Measurements from ENCODE around the gene CSF3R. TPM values are rescaled to one million over a fixed set of nuclear protein-coding genes. Genes with fewer than 3 reads are reported as not detected.
A peak's percentile ranks its signal among the peaks of the same experiment; 100 is the strongest.

The CSF3R gene
- total RNA-seq (100 to 1,000 TPM in 1 of 2 donors, 10 to 100 TPM in 1; 63.8 to 334 TPM), polyA plus RNA-seq (ENCODE audit: insufficient read length in 6 of 6) (10 to 100 TPM in 3 of 6 donors, 1 to 10 TPM in 3; 5.7 to 11.3 (median 9.9) TPM)
- long read RNA-seq, donor 1, partial matches to known transcripts = 0 of 2 reads
- long read RNA-seq, donor 1, other reads (novel, unspliced or antisense) = 0 of 2 reads
- long read RNA-seq, donor 2, partial matches to known transcripts = 0 of 1 reads
- long read RNA-seq, donor 2, other reads (novel, unspliced or antisense) = 0 of 1 reads
- long read RNA-seq, donor 3, partial matches to known transcripts = 0 of 1 reads
- long read RNA-seq, donor 3, other reads (novel, unspliced or antisense) = 0 of 1 reads
- long read RNA-seq, donor 4, partial matches to known transcripts = 4 of 12 reads
- long read RNA-seq, donor 4, other reads (novel, unspliced or antisense) = 3 of 12 reads
- long read RNA-seq, donor 5, partial matches to known transcripts = 0 of 6 reads
- long read RNA-seq, donor 5, other reads (novel, unspliced or antisense) = 0 of 6 reads
- long read RNA-seq, donor 6 = 0 reads
- long read RNA-seq, donor 7 = 0 reads
- long read RNA-seq, donor 8 = 0 reads
- long read RNA-seq, donor 9 = 0 reads
- long read RNA-seq, donor 10, transcript CSF3R-214 (4 exons, 928 nt) = major isoform, 33 of 82 reads
- long read RNA-seq, donor 10, transcript CSF3R-205 (17 exons, 3,373 nt) = minor isoform, 12 of 82 reads
- long read RNA-seq, donor 10, partial matches to known transcripts = 14 of 82 reads
- long read RNA-seq, donor 10, other reads (novel, unspliced or antisense) = 20 of 82 reads
- long read RNA-seq, donor 11, partial matches to known transcripts = 6 of 10 reads
- long read RNA-seq, donor 11, other reads (novel, unspliced or antisense) = 0 of 10 reads
- long read RNA-seq, donor 12, partial matches to known transcripts = 0 of 2 reads
- long read RNA-seq, donor 12, other reads (novel, unspliced or antisense) = 0 of 2 reads

DNA sequence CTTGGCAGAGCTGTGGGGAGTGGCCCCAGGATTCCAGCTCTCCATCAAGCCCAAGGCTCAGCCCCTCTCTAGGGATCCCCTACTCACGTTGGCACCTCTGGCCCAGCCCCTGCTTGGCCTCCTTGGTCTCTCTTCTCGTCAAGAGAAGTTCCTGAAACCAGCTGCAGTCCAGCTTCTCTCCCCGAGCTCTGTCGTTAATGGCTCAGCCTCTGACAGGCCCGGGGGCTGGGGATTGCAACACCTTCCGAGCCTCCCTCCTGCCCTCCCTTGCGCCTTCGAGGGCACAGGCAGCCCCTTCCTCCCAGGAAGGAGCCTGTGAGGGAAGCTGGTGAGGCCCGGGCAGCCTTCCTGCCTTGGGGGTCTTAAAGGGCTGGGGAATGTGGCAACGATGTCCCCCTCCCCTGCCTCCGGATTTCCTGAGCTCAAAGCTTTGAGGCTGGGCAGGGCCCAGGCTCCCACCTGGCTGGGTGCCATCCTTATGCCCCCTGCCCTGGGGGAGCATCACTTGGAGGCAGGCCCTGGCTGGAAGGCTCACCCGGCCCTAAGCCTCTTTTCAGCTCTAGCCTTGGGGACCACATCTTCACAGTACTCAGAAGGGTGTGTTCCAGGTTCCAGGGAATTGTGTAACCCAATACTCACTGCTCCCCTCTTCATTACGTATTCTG, at the start of gene CSF3R:
Gene CSF3R (minus strand): TSS at position 190 of the 665 bp plus-strand sequence. CDS start 3,417 bp downstream, outside the sequence.
- TF ChIP-seq, protein P1, sequence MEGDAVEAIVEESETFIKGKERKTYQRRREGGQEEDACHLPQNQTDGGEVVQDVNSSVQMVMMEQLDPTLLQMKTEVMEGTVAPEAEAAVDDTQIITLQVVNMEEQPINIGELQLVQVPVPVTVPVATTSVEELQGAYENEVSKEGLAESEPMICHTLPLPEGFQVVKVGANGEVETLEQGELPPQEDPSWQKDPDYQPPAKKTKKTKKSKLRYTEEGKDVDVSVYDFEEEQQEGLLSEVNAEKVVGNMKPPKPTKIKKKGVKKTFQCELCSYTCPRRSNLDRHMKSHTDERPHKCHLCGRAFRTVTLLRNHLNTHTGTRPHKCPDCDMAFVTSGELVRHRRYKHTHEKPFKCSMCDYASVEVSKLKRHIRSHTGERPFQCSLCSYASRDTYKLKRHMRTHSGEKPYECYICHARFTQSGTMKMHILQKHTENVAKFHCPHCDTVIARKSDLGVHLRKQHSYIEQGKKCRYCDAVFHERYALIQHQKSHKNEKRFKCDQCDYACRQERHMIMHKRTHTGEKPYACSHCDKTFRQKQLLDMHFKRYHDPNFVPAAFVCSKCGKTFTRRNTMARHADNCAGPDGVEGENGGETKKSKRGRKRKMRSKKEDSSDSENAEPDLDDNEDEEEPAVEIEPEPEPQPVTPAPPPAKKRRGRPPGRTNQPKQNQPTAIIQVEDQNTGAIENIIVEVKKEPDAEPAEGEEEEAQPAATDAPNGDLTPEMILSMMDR (IDR thresholded peaks at IDR 0.05) = no peak
- DNase-seq = peak; percentile 12 to 91 (median 54)

DNA sequence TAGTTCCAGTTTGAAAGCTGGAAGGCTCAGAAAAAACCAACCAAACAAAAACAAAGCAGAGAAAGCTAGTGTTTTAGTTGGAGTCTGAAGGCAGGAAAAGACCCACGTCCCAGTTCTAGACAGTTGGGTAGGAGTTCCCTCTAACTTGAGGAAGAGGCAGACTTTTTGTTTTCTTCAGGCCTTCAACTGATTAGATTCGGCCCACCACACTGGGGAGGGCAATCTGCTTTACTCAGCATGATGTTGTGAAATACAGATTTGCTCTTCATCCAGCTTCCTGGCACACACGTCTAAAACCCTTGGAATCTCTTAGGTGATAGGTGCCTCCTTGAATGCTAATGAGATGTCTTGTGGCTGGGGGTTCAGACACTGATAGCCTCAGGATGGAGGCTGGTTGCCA, 49.1 kb upstream of the CSF3R start:
- ATAC-seq (no peak), DNase-seq (no peak)
- no peaks in the 10 kb centered on the region for H3K9me3 ChIP-seq
- TF ChIP-seq, protein P1 (IDR thresholded peaks at IDR 0.05) = no peak
- no peak overlapping the region for H3K27ac ChIP-seq
- peaks cover 0 to 29% of the 10 kb centered on the region in 2 donors for H3K27me3 ChIP-seq
- H3K4me3 ChIP-seq = no peak overlapping the region
- H3K36me3 ChIP-seq = no peaks in the 10 kb centered on the region
- intact Hi-C loops (cut with DNase I) = no loop called here
- no peaks in the 10 kb centered on the region for H3K4me1 ChIP-seq

More for the DNA sequence above, at the start of gene CSF3R:
- Histone ChIP-seq H3K4me3 (peak within 1 kb of the TSS; percentile 9 to 59), H3K9me3 (no peaks in the 10 kb centered on the region), H3K36me3 (peaks cover 0 to 27% of the 10 kb centered on the region in 2 donors), H3K4me1 (peaks cover 2 to 95% of the 10 kb centered on the region in 2 donors), H3K27me3 (no peaks in the 10 kb centered on the region), H3K27ac (peak within 1 kb of the TSS; percentile 64 to 92)
- intact Hi-C loops (cut with DNase I) = no loop called here
- ATAC-seq = peak; percentile 18

DNA sequence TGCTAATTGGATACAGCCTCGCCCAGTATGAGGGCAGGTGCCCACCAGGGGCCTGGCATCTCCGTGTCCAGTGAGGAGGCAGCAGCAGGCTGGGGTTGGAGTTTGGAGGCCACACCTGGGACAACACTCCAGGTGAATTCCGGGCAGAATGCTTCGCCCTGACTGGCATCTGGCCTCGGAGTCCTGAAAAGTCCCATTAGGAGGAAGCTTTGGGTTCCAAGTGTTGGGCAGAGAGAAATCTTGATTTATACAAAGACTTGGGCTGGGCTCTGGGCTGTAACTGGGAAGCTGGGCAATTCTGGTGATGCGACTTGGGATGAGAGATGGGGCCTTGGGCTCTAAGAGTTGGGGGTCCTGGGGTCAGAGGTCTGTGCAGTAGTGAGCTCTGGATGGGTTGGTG, 48.1 kb upstream of the CSF3R start:
- Histone ChIP-seq H3K4me1 (no peaks in the 10 kb centered on the region), H3K9me3 (no peaks in the 10 kb centered on the region), H3K27me3 (peaks cover 0 to 26% of the 10 kb centered on the region in 2 donors), H3K36me3 (no peaks in the 10 kb centered on the region), H3K27ac (no peak overlapping the region), H3K4me3 (no peak overlapping the region)
- intact Hi-C loops (cut with DNase I) = no loop called here
- TF ChIP-seq, protein P1 (IDR thresholded peaks at IDR 0.05) = no peak
- ATAC-seq (no peak), DNase-seq (no peak)

DNA sequence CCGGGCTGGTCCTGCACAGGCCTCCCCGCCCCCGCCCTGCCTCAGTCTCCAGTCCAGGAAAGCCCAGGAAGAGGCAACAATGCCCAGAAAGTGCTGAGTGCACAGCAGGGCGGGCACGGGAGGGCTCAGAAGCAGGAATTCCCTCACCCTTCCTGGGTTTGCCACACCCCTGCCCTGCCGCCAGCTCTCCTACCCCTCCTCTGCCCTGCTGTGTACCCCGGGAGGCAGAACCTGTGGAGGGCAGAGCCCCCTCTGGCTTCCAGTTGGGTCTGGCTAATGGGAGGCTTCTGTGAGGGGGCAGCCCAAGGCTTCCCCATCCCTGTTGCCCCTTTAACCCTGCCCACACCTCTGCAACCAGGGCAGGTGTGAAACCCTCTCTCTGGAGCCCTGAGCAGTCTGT, 47.5 kb upstream of the CSF3R start:
- H3K27ac ChIP-seq = no peak overlapping the region
- DNase-seq (no peak), ATAC-seq (no peak)
- peaks cover 0 to 24% of the 10 kb centered on the region in 2 donors for H3K27me3 ChIP-seq
- TF ChIP-seq, protein P1 (IDR thresholded peaks at IDR 0.05) = no peak
- H3K36me3 ChIP-seq = no peaks in the 10 kb centered on the region
- no peaks in the 10 kb centered on the region for H3K9me3 ChIP-seq
- H3K4me3 ChIP-seq = no peak overlapping the region
- intact Hi-C loops (cut with DNase I) = no loop called here
- H3K4me1 ChIP-seq = no peaks in the 10 kb centered on the region

All from left lung (tissue), 14 donors.